NCI-H748 (cell line): ENCODE data around the gene GAST.
"Not testable (repeated sequence)": the region's sequence is repeated elsewhere in the genome, so short reads cannot be mapped to it uniquely, and the experiment has no call there.

ENCODE experiments used
- DNase-seq: peaks from one replicate; lab custom pipeline; 2025; ENCODE audit not compliant: unreplicated experiment; lab: John Stamatoyannopoulos, UW

Gene GAST

DNA sequence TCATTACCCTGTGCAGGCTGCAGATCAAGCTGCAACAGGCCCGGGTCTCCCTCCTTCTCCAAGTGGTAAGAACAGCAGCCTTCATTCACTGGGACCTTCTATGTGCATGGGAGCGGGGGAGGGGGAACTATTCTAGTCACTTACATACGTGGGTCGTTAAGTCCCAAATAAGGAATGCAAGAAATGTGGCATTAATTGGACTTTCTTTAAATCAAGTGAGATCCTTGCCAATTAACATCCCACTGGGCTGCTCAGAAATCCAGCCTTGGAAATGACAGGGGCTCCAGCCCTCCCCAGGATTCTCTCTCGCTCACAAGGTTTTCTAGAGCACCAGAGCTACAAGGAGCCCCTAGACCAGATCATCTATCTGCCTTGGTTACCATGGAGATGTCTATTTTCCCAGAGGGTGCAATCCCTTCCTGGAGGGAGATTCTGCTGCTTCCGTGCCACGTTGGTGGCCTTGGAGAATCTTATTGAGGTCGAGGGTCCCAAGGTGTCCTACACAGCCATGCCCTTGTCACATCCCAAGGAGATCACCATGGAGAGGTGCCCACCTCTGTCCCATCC is 28.6 kb upstream of the GAST start:
- DNase-seq: peak; percentile 15

- DNase-seq: peak; percentile 33
These were observed 28.1 kb upstream of the GAST start for GRCh38 chr17:41684035-41684434.

- DNase-seq: not testable (repeated sequence)
These were observed 26.4 kb upstream of the GAST start for GRCh38 chr17:41685753-41686152.

DNA sequence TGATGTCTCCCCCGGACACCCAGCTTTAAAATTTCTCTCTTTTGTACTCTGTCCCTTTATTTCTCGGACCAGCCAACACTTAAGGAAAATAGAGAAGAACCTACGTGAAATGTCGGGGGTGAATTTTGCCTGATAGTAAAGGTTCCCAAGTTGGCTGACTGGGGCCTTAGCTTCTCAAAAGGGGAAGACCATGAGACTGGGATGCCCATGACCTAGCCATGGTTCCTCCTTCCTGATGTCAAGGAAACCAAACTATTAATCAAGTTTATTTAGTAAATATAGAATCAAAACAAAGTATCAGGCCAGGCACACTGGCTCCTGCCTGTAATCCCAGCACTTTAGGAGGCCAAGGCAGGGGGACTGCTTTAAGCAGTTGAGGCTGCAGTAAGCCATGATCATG is 25.9 kb upstream of the GAST start:
- DNase-seq: no peak

DNA sequence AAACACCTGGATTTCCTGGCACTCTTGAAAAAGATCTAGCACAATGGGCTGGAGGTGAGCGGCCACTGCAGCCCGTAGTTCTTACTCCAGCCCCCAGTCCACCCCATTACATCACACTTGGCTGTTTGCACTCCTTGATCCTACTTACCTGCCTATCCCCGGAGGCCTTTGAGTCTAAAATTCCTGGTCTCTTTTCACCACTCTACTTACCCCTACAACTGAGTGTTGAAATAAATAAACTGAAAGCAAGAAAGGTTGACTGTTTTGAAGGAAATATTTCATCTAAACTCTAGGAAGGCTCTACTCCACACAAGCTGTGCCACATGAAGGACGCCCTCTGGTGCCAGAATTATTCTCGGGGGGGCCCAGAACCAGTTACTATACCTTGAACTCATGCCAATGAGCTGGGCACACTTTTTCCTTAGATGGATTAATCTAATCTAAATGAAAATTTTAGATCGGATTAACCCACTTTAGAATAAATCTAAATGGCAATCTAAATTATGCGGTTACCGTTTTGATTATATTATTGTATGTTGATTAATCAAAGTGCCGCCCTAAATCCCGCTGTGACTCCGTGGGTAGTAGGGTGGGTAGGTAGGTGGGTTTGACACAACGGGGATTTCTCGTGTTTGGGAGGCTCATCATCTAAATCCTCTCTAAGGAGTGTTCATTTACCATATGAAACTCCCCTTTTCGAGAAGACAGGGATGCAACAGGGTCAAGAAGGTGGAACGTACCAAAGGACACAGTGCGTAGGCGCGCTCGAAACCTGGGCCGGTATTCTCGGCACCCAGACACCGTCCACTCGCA is 24.1 kb upstream of the GAST start:
- DNase-seq: peak; percentile 62

- peak; percentile 99 for DNase-seq
These were observed 23.3 kb upstream of the GAST start, which contains the start of gene EIF1 for GRCh38 chr17:41688641-41689496. EIF1 (plus strand) TSS chr17:41688885; CDS start chr17:41689039, 154 bp downstream.

GRCh38 chr17:41689497-41690299 is 22.4 kb upstream of the GAST start:
- DNase-seq: peak; percentile 57

DNA sequence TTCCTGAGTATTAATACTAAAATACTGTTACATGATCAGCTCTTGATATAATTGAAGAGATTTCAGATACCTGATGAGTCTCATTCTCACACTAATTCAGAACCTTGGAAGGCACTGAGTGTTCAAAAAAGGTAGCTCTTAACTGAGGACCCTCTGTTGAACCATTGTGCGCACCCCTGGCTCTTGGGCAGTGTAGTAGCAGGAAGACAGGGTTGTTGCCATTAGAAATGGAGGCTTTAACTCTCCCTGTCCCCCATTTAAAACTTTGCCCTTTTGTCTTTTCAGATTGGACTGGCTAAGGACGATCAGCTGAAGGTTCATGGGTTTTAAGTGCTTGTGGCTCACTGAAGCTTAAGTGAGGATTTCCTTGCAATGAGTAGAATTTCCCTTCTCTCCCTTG is 21.6 kb upstream of the GAST start:
- DNase-seq: no peak

- no peak for DNase-seq
These were observed 20.9 kb upstream of the GAST start for GRCh38 chr17:41691031-41691777.

DNA sequence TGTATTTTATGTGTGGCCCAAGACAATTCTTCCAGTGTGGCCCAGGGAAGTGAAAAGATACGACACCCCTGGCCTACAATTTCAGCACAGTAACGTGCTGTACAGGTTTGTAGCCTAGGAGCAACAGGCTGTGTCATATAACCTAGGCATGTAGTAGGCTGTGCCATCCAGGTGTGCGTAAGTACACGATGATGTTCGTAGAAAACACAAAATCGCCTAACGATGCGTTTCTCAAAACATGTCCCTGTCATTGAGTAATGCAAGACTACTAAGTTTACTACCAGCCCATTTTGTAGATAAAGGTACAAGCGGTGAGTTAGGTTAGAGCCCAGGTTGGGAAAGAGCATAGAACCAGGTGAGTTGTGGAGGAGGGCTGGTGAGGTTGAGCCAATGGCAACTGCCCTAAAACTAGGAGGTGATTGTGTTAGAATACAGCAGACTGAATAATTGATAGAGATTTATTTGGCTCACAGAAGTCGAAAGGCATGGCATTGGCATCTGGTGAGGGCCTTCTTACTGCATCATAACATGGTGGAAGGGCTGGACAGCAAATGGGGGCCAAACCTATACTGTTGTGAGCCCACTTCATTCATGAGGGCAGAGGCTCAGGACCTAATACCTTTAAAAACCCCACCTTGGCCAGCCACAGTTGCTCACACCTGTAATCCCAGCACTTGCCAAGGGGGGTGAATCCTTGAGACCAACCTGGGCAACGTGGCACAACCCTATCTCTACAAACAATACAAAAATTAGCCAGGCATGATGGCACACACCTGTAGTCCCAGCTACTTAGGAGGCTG is 19.2 kb upstream of the GAST start:
- DNase-seq: no peak

DNA sequence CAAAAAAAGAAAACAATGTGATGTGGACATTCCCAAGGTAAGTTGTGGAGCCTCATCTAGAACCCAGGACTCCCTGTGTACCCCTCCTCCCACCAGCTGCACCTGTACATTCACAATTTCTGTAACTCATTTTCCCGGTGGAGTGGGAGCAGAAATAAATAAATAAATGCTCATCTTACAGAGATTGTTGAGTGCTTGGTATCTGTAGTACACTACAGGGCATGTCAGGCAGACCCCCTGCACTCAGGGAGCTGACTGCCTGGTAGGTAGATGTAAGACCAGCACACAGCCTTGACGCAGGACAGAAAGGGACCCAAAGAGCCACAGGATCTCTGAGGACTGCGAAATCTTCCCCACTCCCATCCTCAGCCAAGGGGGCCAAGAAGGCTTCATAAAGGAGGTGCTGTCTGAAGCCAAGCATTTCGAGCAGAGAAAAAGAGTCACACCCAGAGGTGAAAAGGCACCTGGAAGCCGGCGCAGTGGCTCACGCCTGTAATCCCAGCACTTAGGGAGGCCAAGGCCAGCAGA is 16.9 kb upstream of the GAST start:
- DNase-seq: peak; percentile 24

DNA sequence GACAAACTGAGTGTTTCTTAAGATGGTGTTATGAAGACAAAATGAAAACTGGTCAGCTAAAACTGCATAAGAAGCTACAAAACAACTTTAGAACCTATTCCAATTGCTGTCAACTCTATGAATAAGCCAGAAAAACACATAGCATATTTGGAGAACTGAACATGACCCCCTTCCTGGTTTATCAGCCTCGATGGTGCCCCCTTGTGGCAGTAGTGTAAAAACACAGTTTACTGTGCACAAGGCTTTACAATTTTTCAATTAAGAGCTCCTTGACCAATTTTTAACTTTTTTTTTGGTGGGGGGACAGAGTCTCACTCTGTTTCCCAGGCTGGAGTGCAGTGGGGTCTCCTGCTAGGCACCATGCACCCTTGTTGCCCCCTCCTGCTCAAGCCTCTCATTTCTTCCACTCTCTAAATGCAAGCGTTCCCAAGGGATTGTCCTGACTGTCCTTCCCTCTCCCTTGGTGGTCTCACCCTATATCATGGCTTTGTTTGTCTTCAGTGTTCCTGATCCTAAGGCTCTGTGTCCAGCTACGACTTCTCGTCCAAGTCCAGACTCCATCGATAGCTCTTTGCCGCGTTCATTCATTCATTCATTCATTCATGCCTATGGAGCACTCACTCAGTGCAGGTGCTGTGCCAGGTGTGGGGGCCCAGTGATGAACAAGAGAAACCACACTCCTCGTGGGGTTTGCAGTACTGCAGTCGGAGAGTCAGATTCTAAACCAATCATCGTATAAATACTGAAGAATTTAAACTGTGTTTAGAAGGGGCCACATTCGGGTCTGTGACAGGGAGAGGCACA is 16.0 kb upstream of the GAST start:
- peak; percentile 68 for DNase-seq

DNA sequence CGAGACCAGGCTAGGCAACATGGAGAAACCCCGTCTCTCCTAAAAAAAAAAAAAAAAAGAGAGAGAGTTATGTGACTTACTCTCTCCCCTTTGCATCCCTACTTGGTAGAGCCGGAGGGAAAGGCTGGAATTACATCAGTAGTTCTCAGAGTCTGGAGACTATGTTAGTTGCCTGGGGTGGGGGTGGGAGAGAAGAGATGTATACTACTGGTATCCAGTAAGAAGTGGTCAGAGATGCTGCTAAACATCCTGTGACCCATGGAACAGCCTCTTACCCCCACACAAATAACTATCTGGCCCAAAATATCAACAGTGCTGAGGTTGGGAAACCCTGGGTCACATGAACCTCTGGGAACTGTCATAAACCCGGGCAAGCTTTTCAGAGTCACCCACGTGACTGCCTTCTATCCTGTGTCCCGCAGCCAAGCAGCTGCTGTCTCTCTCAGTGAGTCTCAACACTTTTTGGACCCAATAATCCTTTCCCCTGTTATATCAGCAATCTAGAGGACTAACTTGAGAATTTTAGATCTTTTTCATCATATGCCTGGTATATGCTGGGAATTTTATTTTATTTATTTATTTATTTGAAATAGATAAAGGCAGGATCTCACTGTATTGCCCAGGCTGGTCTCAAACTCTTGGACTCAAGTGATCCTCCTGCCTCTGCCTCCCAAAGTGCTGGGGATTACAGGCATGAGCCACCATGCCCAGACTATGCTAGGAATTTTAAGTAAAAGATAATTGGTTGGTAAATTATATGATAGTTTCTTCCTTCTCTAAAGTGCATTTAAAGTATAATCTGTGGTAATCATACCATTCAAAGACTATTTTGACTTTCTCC is 14.8 kb upstream of the GAST start:
- no peak for DNase-seq

- not testable (repeated sequence) for DNase-seq
These were observed 11.3 kb upstream of the GAST start for GRCh38 chr17:41700843-41701242.

GRCh38 chr17:41702712-41703111 is 9.4 kb upstream of the GAST start:
- no peak for DNase-seq

DNA sequence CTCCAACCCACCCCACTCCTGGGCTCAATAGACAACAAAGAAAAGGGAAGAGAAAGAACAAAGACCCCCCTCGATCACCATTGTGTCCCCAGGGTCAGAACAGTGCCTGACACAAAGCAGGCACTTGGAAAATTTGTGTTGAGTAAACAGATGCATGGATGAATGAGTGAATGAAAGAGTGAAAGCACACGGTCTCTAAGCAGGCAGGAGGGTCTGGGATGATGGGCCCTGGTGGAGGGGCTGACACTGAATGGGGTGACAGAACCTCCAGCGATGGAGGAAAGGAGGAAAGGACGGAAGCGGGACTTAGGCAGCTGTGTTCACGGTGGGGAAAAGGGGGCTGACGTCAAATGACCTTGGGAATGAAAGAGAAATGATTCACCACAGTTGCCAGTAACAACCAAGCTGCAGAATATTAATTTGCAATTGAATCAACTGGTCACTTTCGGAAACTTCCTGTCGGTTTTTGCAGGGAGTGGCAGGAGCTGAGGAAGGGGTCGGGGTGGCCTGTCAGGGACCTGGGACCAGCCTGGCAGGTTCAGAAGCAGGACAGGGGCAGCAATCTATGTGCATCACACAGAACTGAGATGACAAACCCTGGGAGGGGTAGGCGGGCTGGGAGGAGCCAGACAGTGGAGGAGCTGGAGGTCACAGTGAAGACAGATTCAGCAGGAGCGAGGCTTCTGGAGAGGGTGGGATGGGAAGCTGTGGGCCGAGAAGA is 6.7 kb upstream of the GAST start:
- DNase-seq: no peak
